Measurements from ENCODE around the gene PCDHGA1.
A peak's percentile ranks its signal among the peaks of the same experiment; 100 is the strongest.

DNA sequence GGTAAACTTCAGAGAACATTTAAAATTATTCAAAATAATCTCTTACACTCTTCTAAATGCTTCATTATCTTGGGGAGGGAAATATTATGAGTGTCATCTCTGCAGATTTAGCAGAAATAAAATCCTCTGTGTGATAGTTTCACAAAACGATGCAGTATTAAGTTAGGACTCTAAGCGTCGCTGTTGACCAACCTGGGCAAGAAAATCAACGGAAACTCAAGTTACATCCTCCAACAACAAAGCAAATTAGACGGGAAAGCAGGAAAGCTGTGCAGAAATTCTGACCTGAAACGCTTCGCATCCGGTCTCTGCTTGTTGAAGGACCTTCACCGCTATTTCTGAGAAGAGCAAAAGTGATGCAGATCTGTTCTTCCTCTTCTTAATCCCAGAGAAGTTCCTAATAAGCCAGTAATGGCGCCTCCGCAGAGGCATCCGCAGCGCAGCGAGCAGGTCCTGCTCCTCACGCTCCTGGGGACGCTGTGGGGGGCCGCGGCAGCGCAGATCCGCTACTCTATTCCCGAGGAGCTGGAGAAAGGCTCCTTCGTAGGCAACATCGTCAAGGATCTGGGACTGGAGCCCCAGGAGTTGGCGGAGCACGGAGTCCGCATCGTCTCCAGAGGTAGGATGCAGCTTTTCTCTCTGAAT lies 43.5 kb downstream of the PCDHGA1 start, which contains the start of gene PCDHGA6:
- TF ChIP-seq, protein P1, sequence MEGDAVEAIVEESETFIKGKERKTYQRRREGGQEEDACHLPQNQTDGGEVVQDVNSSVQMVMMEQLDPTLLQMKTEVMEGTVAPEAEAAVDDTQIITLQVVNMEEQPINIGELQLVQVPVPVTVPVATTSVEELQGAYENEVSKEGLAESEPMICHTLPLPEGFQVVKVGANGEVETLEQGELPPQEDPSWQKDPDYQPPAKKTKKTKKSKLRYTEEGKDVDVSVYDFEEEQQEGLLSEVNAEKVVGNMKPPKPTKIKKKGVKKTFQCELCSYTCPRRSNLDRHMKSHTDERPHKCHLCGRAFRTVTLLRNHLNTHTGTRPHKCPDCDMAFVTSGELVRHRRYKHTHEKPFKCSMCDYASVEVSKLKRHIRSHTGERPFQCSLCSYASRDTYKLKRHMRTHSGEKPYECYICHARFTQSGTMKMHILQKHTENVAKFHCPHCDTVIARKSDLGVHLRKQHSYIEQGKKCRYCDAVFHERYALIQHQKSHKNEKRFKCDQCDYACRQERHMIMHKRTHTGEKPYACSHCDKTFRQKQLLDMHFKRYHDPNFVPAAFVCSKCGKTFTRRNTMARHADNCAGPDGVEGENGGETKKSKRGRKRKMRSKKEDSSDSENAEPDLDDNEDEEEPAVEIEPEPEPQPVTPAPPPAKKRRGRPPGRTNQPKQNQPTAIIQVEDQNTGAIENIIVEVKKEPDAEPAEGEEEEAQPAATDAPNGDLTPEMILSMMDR (IDR thresholded peaks at IDR 0.05): peak in 2 of 6 experiments; percentile 10 to 25
- no peak for TF ChIP-seq POLR2AphosphoS5 (IDR thresholded peaks at IDR 0.05)
- no peak for TF ChIP-seq EP300 (IDR thresholded peaks at IDR 0.05)
